HCT116 (cell line): ENCODE data around the gene SMYD3. TPM values are rescaled to one million over a fixed set of nuclear protein-coding genes. Genes with fewer than 3 reads are reported as not detected.

Experiments
- ATAC-seq: fragments of 200-7000 bp; cut with Tn5 transposase; 2 replicates; pipeline ENCODE4 v1.9.1; 2020; ENCODE audit warnings: mild to moderate bottlenecking, moderate library complexity
- BruUV-seq: library from RNA; stranded (reverse); fragments of 400-500 nt; replicated peaks from 2 replicates; lab custom pipeline; 2021; lab: Mats Ljungman, UMichigan
- CTCF ChIA-PET: fragments of 300-600 bp; sonication (Branson Sonifier 250); formaldehyde crosslinking; loops from one replicate; lab custom pipeline; 2021; ENCODE audit warnings: antibody characterized with exemption; lab: Charles Lee
- POLR2A ChIA-PET: fragments of 300-600, 350-600 bp; sonication (Branson Sonifier 250); formaldehyde crosslinking; loops from one replicate; lab custom pipeline; 2021; ENCODE audit warnings: antibody characterized with exemption; lab: Charles Lee
- RAD21 ChIA-PET, 2 experiments: fragments of 300-600 bp; sonication (Branson Sonifier 250); formaldehyde crosslinking; loops; one replicate each; lab custom pipeline; 2023; ENCODE audit warnings: low total read pairs in 2 of 2; ENCODE audit not compliant: uncharacterized antibody in 2 of 2, unreplicated experiment in 2 of 2, low non-redundant PET in 1 of 2; lab: Charles Lee
- DNase-seq: peaks from one replicate; pipeline ENCODE4 v3.0.0-alpha.2; 2010; ENCODE audit warnings: low read depth, low spot score
- H2AFZ ChIP-seq: fragments of 200-600 bp; shearing (Covaris generic), sonication (generic); 2 replicates; pipeline ENCODE4 v1.6.1; 2017; ENCODE audit warnings: low read depth, mixed run types, mixed read lengths, antibody characterized with exemption, low read length; ENCODE audit not compliant: poor library complexity, severe bottlenecking
- H3K27ac ChIP-seq: 2 replicates; pipeline ENCODE4 v1.5.1; 2012; ENCODE audit warnings: low read depth, low read length
- H3K27me3 ChIP-seq: fragments of 200-600 bp; sonication (generic); 2 replicates; pipeline ENCODE4 v1.6.1; 2016; ENCODE audit warnings: mixed run types, low read length, mixed read lengths; ENCODE audit not compliant: insufficient read depth
- H3K36me3 ChIP-seq, 2 experiments: fragments of 200-500 bp in 1 of 2; fragments of 200-600 bp in 1 of 2; sonication (Bioruptor generic) in 1 of 2; sonication (generic) in 1 of 2; 2 replicates each; pipeline versions ENCODE4 v1.5.1 to v1.6.1; 2014 to 2016; ENCODE audit warnings: low read length in 2 of 2, inconsistent platforms in 1 of 2, mixed read lengths in 1 of 2, mixed run types in 1 of 2; ENCODE audit not compliant: insufficient read depth in 2 of 2, control insufficient read depth in 1 of 2
- H3K4me1 ChIP-seq, 2 experiments: fragments of 200-600 bp in 1 of 2; sonication (generic) in 1 of 2; 2 replicates each; pipeline versions ENCODE4 v1.5.1 to v1.6.1; 2012 to 2017; ENCODE audit warnings: low read length in 2 of 2, inconsistent platforms in 1 of 2, mild to moderate bottlenecking in 1 of 2, mixed read lengths in 1 of 2, mixed run types in 1 of 2, moderate library complexity in 1 of 2; ENCODE audit not compliant: insufficient read depth in 2 of 2, control insufficient read depth in 1 of 2
- H3K4me2 ChIP-seq: fragments of 200-600 bp; sonication (generic); 2 replicates; pipeline ENCODE4 v1.6.1; 2017; ENCODE audit warnings: mixed run types, low read length, mixed read lengths
- H3K4me3 ChIP-seq, 2 experiments: fragments of 200-600 bp in 1 of 2; sonication (generic) in 1 of 2; replicated peaks in 1 of 2; 2 replicates each; pipeline ENCODE4 v1.5.1; 2011 to 2016; ENCODE audit warnings: low read length in 2 of 2, control low read depth in 1 of 2, low read depth in 1 of 2, mild to moderate bottlenecking in 1 of 2, mixed read lengths in 1 of 2, mixed run types in 1 of 2
- H3K79me2 ChIP-seq: fragments of 200-600 bp; sonication (generic); 2 replicates; pipeline ENCODE4 v1.6.1; 2017; ENCODE audit warnings: mild to moderate bottlenecking, mixed run types, low read length, moderate library complexity, mixed read lengths; ENCODE audit not compliant: insufficient read depth
- H3K9ac ChIP-seq: fragments of 200-600 bp; sonication (generic); 2 replicates; pipeline ENCODE4 v1.6.1; 2016; ENCODE audit warnings: low read length, mixed read lengths
- H3K9me2 ChIP-seq: fragments of 200-600 bp; sonication (generic), shearing (Covaris generic); 2 replicates; pipeline ENCODE4 v1.6.1; 2017; ENCODE audit warnings: mixed run types, mild to moderate bottlenecking, moderate library complexity; ENCODE audit not compliant: insufficient read depth
- H3K9me3 ChIP-seq, 2 experiments: fragments of 200-500 bp in 1 of 2; fragments of 200-600 bp in 1 of 2; sonication (Bioruptor generic) in 1 of 2; sonication (generic) in 1 of 2; 2 replicates each; pipeline ENCODE4 v1.6.1; 2014 to 2017; ENCODE audit warnings: low read length in 2 of 2, mixed read lengths in 2 of 2, inconsistent platforms in 1 of 2, low read depth in 1 of 2, mild to moderate bottlenecking in 1 of 2, mixed run types in 1 of 2, moderate library complexity in 1 of 2; ENCODE audit not compliant: control insufficient read depth in 1 of 2, insufficient read depth in 1 of 2
- H4K20me1 ChIP-seq: fragments of 200-600 bp; sonication (generic), shearing (Covaris generic); 2 replicates; pipeline ENCODE4 v1.6.1; 2017; ENCODE audit warnings: mixed run types, mild to moderate bottlenecking, moderate library complexity; ENCODE audit not compliant: insufficient read depth
- CBX3 ChIP-seq: IDR thresholded peaks from 2 replicates; pipeline ENCODE4 v1.6.1; 2012; ENCODE audit warnings: low read depth
- EGR1 ChIP-seq: IDR thresholded peaks from 2 replicates; pipeline ENCODE4 v1.6.1; 2012; ENCODE audit warnings: low read depth
- ELF1 ChIP-seq: IDR thresholded peaks from 2 replicates; pipeline ENCODE4 v1.6.1; 2012; ENCODE audit warnings: low read depth, borderline replicate concordance
- EZH2phosphoT487 ChIP-seq: fragments of 200-600 bp; IDR thresholded peaks from 2 replicates; pipeline ENCODE4 v1.6.1; 2018; ENCODE audit warnings: antibody characterized with exemption, borderline replicate concordance
- FOSL1 ChIP-seq: IDR thresholded peaks from 2 replicates; pipeline ENCODE4 v1.6.1; 2012; ENCODE audit warnings: low read depth
- POLR2A ChIP-seq: IDR thresholded peaks from 2 replicates; pipeline ENCODE4 v1.7.0; 2011; ENCODE audit warnings: borderline replicate concordance; ENCODE audit not compliant: insufficient read depth, insufficient read length; ENCODE audit errors: extremely low read depth
- YY1 ChIP-seq: IDR thresholded peaks from 2 replicates; pipeline ENCODE4 v1.6.1; 2011; ENCODE audit warnings: low read length, low read depth, moderate library complexity, mild to moderate bottlenecking; ENCODE audit not compliant: insufficient replicate concordance; ENCODE audit errors: extremely low read depth
- ZFX ChIP-seq: fragments of 450-650 bp; IDR thresholded peaks from 2 replicates; pipeline ENCODE4 v1.6.1; 2017
- intact Hi-C: fragments of 100-400 bp; cut with micrococcal nuclease; formaldehyde crosslinking; loops from 2 replicates; pipeline ENCODE4 v1.10.0; 2022
- total RNA-seq: library from RNA; stranded (reverse); gene quantifications from one replicate; pipeline ENCODE4 v1.2.1, GENCODE V29; 2021; ENCODE audit not compliant: unreplicated experiment
- TF ChIP-seq, protein P1 (sequence below): IDR thresholded peaks from 2 replicates; pipeline ENCODE4 v1.6.1; 2012; ENCODE audit warnings: low read depth

The SMYD3 gene
- total RNA-seq, 1 experiment from 2014 or later: 33.6 TPM

- Histone ChIP-seq H3K9ac (no peak overlapping the region), H2AFZ (no peak overlapping the region), H3K79me2 (no peaks in the 10 kb centered on the region), H3K36me3 (no peaks in the 10 kb centered on the region), H3K9me2 (no peaks in the 10 kb centered on the region), H3K9me3 (no peaks in the 10 kb centered on the region), H3K27ac (no peak overlapping the region), H4K20me1 (no peaks in the 10 kb centered on the region), H3K27me3 (no peaks in the 10 kb centered on the region), H3K4me1 (no peaks in the 10 kb centered on the region), H3K4me2 (no peak overlapping the region), H3K4me3 (no peak overlapping the region)
- CTCF ChIA-PET: no interaction called here
- DNase-seq (no peak), ATAC-seq (no peak)
- BruUV-seq: no TSS peak
- POLR2A ChIA-PET: no interaction called here
- intact Hi-C loops: no loop called here
- TF ChIP-seq ZFX (no peak), POLR2A (no peak), EGR1 (no peak), EZH2phosphoT487 (no peak), ELF1 (no peak), YY1 (no peak), FOSL1 (no peak), CBX3 (no peak)
- TF ChIP-seq, protein P1, sequence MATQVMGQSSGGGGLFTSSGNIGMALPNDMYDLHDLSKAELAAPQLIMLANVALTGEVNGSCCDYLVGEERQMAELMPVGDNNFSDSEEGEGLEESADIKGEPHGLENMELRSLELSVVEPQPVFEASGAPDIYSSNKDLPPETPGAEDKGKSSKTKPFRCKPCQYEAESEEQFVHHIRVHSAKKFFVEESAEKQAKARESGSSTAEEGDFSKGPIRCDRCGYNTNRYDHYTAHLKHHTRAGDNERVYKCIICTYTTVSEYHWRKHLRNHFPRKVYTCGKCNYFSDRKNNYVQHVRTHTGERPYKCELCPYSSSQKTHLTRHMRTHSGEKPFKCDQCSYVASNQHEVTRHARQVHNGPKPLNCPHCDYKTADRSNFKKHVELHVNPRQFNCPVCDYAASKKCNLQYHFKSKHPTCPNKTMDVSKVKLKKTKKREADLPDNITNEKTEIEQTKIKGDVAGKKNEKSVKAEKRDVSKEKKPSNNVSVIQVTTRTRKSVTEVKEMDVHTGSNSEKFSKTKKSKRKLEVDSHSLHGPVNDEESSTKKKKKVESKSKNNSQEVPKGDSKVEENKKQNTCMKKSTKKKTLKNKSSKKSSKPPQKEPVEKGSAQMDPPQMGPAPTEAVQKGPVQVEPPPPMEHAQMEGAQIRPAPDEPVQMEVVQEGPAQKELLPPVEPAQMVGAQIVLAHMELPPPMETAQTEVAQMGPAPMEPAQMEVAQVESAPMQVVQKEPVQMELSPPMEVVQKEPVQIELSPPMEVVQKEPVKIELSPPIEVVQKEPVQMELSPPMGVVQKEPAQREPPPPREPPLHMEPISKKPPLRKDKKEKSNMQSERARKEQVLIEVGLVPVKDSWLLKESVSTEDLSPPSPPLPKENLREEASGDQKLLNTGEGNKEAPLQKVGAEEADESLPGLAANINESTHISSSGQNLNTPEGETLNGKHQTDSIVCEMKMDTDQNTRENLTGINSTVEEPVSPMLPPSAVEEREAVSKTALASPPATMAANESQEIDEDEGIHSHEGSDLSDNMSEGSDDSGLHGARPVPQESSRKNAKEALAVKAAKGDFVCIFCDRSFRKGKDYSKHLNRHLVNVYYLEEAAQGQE: no peak
- RAD21 ChIA-PET: no interaction called here
Observed at GRCh38 chr1:246398126-246398813, 108.8 kb downstream of the SMYD3 start.
